ENCODE measurements around the gene TRIM71. TPM values are rescaled to one million over a fixed set of nuclear protein-coding genes. Genes with fewer than 3 reads are reported as not detected.
A peak's percentile ranks its signal among the peaks of the same experiment; 100 is the strongest.

The TRIM71 gene
- total and polyA plus RNA-seq, 2 experiments from 2014 or later = 1.9 to 14.5 TPM

DNA sequence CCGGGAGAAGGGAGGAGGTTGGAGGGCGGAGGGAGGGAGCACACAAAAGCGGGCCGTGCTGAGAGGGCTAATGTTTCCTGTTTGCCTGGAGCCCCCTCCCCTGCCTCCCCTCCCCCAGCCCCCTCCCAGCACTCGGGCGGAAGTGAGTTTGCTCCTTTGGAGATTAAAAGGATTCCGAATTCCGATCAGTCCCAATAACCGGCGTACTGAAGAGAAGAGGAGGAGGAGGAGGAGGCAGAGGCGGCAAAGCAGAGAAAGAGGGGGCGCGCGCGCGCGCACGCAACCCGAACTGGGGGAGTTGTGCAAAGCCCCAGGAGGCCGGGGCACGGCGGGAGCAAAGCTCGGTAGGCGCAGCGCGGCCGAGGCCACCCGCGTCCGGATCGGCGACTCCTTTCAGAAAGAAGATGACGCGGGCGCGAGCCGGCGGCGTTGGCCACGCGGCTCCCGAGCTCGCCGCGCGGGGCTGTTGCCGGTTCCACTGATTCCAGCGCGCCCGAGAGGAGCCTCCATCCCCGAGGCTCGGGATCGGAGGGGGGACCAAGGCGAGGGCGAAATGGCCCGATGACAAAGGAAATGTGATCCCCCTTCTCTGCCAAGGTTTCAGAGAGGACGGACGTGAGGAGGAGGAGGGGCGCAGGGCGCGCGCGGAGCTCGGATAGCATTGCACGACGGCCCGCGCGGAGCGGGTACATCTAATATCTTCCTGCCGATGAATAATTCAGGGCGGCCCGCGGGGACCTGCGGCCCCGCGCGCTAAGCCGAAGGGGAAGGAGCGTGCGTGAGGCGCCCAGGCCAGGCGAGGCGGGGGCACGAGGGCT lies 1.1 kb upstream of the TRIM71 start:
- peaks cover 4% of the 10 kb centered on the region for H4K20me1 ChIP-seq (ENCODE audit: insufficient read depth, poor library complexity, severe bottlenecking)
- WGBS (ENCODE audit: low lambda C conversion rate, missing lambda C conversion rate) = 2% methylated on average over 66 of the region's 85 CpGs
- H3K27me3 ChIP-seq = peaks cover 14% of the 10 kb centered on the region
- H3K4me1 ChIP-seq (ENCODE audit: insufficient read depth) = peaks cover 24% of the 10 kb centered on the region
- peak overlapping the region; percentile 87 for H3K4me2 ChIP-seq
- TF ChIP-seq EZH2phosphoT487 (IDR thresholded peaks at IDR 0.05; ENCODE audit: low read depth, severe bottlenecking, unreplicated experiment) = no peak
- TF ChIP-seq EZH2 (IDR thresholded peaks at IDR 0.05; ENCODE audit: borderline replicate concordance) = no peak
- TF ChIP-seq, protein P1, sequence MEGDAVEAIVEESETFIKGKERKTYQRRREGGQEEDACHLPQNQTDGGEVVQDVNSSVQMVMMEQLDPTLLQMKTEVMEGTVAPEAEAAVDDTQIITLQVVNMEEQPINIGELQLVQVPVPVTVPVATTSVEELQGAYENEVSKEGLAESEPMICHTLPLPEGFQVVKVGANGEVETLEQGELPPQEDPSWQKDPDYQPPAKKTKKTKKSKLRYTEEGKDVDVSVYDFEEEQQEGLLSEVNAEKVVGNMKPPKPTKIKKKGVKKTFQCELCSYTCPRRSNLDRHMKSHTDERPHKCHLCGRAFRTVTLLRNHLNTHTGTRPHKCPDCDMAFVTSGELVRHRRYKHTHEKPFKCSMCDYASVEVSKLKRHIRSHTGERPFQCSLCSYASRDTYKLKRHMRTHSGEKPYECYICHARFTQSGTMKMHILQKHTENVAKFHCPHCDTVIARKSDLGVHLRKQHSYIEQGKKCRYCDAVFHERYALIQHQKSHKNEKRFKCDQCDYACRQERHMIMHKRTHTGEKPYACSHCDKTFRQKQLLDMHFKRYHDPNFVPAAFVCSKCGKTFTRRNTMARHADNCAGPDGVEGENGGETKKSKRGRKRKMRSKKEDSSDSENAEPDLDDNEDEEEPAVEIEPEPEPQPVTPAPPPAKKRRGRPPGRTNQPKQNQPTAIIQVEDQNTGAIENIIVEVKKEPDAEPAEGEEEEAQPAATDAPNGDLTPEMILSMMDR (IDR thresholded peaks at IDR 0.05; ENCODE audit: poor library complexity) = no peak
- H3K9me2 ChIP-seq (replicated peaks; ENCODE audit: insufficient read depth) = no peaks in the 10 kb centered on the region
- no peaks in the 10 kb centered on the region for H3K9me3 ChIP-seq (ENCODE audit: low read depth)
- peaks cover 39% of the 10 kb centered on the region for H3K79me2 ChIP-seq
- H3K27ac ChIP-seq = peak overlapping the region; percentile 95
- H3K36me3 ChIP-seq (replicated peaks; ENCODE audit: insufficient read depth, low read depth) = no peaks in the 10 kb centered on the region
- H2AFZ ChIP-seq = peak overlapping the region; percentile 84
- peak; percentile 79 for DNase-seq (ENCODE audit: low spot score)
- H3K4me3 ChIP-seq = peak overlapping the region; percentile 84

DNA sequence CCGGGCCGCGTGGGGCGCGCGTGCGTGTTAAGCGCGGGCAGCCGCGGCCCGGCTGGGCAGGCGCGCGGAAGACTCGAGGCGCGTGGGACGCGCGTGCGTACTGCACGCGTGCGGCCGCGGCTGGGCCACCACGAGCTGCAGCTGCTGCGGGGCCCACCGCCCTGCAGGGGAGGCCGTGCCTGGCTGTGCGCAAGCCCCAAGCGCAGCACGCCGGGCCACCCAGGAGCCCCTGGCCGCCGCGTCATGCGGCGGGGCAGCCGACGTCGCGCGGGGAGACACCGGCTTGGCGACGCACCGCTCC lies 590 bp upstream of the TRIM71 start:
- no peaks in the 10 kb centered on the region for H3K36me3 ChIP-seq (replicated peaks; ENCODE audit: insufficient read depth, low read depth)
- H3K4me3 ChIP-seq = peak overlapping the region; percentile 84
- H3K4me1 ChIP-seq (ENCODE audit: insufficient read depth) = peaks cover 25% of the 10 kb centered on the region
- H3K27ac ChIP-seq = peak overlapping the region; percentile 95
- WGBS (ENCODE audit: low lambda C conversion rate, missing lambda C conversion rate) = 2% methylated on average over 26 of the region's 49 CpGs
- no peaks in the 10 kb centered on the region for H3K9me3 ChIP-seq (ENCODE audit: low read depth)
- H3K4me2 ChIP-seq = peak overlapping the region; percentile 87
- H3K9me2 ChIP-seq (replicated peaks; ENCODE audit: insufficient read depth) = no peaks in the 10 kb centered on the region
- no peak for DNase-seq (ENCODE audit: low spot score)
- H2AFZ ChIP-seq = peak overlapping the region; percentile 84
- peaks cover 17% of the 10 kb centered on the region for H3K27me3 ChIP-seq
- peaks cover 45% of the 10 kb centered on the region for H3K79me2 ChIP-seq
- TF ChIP-seq, protein P1 (IDR thresholded peaks at IDR 0.05; ENCODE audit: poor library complexity) = no peak
- TF ChIP-seq EZH2phosphoT487 (IDR thresholded peaks at IDR 0.05; ENCODE audit: low read depth, severe bottlenecking, unreplicated experiment) (no peak), EZH2 (IDR thresholded peaks at IDR 0.05; ENCODE audit: borderline replicate concordance) (no peak)
- peaks cover 8% of the 10 kb centered on the region for H4K20me1 ChIP-seq (ENCODE audit: insufficient read depth, poor library complexity, severe bottlenecking)

DNA sequence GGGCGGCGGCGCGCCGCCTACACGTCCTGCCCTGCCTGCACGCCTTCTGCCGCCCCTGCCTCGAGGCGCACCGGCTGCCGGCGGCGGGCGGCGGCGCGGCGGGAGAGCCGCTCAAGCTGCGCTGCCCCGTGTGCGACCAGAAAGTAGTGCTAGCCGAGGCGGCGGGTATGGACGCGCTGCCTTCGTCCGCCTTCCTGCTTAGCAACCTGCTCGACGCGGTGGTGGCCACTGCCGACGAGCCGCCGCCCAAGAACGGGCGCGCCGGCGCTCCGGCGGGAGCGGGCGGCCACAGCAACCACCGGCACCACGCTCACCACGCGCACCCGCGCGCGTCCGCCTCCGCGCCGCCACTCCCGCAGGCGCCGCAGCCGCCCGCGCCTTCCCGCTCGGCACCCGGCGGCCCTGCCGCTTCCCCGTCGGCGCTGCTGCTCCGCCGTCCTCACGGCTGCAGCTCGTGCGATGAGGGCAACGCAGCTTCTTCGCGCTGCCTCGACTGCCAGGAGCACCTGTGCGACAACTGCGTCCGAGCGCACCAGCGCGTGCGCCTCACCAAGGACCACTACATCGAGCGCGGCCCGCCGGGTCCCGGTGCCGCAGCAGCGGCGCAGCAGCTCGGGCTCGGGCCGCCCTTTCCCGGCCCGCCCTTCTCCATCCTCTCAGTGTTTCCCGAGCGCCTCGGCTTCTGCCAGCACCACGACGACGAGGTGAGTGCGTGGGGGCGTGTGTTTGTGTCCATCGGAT lies 602 bp downstream of the TRIM71 start:
- Histone ChIP-seq H3K27ac (peak overlapping the region; percentile 86), H3K9me3 (ENCODE audit: low read depth) (no peaks in the 10 kb centered on the region), H3K79me2 (peaks cover 57% of the 10 kb centered on the region), H3K36me3 (replicated peaks; ENCODE audit: insufficient read depth, low read depth) (no peaks in the 10 kb centered on the region), H4K20me1 (ENCODE audit: insufficient read depth, poor library complexity, severe bottlenecking) (peaks cover 13% of the 10 kb centered on the region), H3K4me2 (peak overlapping the region; percentile 87), H3K4me1 (ENCODE audit: insufficient read depth) (peaks cover 34% of the 10 kb centered on the region), H3K27me3 (peaks cover 17% of the 10 kb centered on the region), H3K9me2 (replicated peaks; ENCODE audit: insufficient read depth) (no peaks in the 10 kb centered on the region), H3K4me3 (peak overlapping the region; percentile 84), H2AFZ (peak overlapping the region; percentile 42)
- WGBS (ENCODE audit: low lambda C conversion rate, missing lambda C conversion rate) = under 1% methylated on average over 81 of the region's 111 CpGs
- DNase-seq (ENCODE audit: low spot score) = peak; percentile 49
- TF ChIP-seq EZH2 (IDR thresholded peaks at IDR 0.05; ENCODE audit: borderline replicate concordance) = peak; percentile 62
- TF ChIP-seq, protein P1 (IDR thresholded peaks at IDR 0.05; ENCODE audit: poor library complexity) = no peak
